Measurements from ENCODE around the gene NDST1. TPM values are rescaled to one million over a fixed set of nuclear protein-coding genes. Genes with fewer than 3 reads are reported as not detected.

The NDST1 gene
- total RNA-seq, 1 experiment from 2014 or later, result 69.9 TPM

DNA sequence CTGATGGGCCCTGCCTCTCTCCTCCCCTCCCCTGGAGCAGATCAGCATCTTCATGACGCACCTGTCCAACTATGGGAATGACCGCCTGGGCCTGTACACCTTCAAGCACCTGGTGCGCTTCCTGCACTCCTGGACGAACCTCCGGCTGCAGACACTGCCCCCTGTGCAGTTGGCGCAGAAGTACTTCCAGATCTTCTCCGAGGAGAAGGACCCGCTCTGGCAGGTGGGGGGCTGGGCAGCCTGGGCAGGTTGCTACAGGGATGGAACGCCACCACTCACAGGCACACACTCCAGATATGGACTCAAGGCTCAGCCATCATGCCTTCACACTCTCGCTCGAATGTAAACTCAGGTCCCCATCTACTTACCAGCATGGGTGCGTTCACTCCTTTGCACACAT lies 32.1 kb downstream of the NDST1 start (continued):
- TF ChIP-seq, protein P1, sequence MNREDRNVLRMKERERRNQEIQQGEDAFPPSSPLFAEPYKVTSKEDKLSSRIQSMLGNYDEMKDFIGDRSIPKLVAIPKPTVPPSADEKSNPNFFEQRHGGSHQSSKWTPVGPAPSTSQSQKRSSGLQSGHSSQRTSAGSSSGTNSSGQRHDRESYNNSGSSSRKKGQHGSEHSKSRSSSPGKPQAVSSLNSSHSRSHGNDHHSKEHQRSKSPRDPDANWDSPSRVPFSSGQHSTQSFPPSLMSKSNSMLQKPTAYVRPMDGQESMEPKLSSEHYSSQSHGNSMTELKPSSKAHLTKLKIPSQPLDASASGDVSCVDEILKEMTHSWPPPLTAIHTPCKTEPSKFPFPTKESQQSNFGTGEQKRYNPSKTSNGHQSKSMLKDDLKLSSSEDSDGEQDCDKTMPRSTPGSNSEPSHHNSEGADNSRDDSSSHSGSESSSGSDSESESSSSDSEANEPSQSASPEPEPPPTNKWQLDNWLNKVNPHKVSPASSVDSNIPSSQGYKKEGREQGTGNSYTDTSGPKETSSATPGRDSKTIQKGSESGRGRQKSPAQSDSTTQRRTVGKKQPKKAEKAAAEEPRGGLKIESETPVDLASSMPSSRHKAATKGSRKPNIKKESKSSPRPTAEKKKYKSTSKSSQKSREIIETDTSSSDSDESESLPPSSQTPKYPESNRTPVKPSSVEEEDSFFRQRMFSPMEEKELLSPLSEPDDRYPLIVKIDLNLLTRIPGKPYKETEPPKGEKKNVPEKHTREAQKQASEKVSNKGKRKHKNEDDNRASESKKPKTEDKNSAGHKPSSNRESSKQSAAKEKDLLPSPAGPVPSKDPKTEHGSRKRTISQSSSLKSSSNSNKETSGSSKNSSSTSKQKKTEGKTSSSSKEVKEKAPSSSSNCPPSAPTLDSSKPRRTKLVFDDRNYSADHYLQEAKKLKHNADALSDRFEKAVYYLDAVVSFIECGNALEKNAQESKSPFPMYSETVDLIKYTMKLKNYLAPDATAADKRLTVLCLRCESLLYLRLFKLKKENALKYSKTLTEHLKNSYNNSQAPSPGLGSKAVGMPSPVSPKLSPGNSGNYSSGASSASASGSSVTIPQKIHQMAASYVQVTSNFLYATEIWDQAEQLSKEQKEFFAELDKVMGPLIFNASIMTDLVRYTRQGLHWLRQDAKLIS (CRISPR knock-in tag; IDR thresholded peaks at IDR 0.05; ENCODE audit: borderline replicate concordance), result no peak
- TF ChIP-seq ZNF396 (CRISPR knock-in tag; IDR thresholded peaks at IDR 0.05; ENCODE audit: borderline replicate concordance), result no peak

DNA sequence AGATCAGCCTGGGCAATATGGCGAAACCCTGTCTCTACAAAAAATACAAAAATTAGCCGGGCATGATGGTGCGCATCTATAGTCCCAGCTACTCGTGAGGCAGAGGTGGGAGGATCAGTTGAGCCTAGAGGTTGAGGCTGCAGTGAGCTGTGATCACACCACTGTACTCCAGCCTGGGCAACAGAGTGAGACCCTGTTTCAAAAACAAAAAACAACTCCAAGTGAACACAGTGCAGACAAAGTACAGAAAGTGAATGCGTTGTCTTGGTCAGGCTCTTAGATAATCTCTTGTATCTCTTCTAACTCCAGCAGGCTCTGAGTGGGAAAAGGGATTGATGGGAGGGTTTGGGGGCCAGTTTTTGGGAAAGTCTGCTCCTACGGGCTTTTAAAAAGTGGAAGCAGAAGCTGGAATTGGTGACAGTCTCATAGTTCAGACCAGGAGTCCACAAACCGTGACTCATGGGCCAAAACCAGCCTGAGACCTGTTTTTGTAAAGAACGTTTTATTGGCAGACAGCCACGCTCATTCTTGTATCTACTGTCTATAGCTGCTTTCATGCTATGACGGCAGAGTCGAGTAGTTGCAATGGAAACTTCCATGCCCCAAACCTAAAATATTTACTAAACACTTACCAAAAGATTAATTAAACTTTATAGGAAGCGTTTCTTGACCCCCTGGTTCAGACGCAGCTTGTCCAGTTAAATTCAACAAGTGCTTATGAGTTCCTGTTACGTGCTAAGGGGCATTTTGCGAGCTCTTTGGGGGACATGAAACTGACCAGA lies 32.9 kb downstream of the NDST1 start:
- CTCF ChIA-PET, result interaction anchor here (1.2 to 1.5 kb wide), 2 partner anchors 16 to 84 kb away, joined by 3 read pairs; no protein-coding TSS in a partner anchor
- TF ChIP-seq, protein P2, sequence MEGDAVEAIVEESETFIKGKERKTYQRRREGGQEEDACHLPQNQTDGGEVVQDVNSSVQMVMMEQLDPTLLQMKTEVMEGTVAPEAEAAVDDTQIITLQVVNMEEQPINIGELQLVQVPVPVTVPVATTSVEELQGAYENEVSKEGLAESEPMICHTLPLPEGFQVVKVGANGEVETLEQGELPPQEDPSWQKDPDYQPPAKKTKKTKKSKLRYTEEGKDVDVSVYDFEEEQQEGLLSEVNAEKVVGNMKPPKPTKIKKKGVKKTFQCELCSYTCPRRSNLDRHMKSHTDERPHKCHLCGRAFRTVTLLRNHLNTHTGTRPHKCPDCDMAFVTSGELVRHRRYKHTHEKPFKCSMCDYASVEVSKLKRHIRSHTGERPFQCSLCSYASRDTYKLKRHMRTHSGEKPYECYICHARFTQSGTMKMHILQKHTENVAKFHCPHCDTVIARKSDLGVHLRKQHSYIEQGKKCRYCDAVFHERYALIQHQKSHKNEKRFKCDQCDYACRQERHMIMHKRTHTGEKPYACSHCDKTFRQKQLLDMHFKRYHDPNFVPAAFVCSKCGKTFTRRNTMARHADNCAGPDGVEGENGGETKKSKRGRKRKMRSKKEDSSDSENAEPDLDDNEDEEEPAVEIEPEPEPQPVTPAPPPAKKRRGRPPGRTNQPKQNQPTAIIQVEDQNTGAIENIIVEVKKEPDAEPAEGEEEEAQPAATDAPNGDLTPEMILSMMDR (IDR thresholded peaks at IDR 0.05), result no peak
- TF ChIP-seq ZBTB21 (CRISPR knock-in tag; IDR thresholded peaks at IDR 0.05; ENCODE audit: borderline replicate concordance) (no peak), CBFB (CRISPR knock-in tag; IDR thresholded peaks at IDR 0.05; ENCODE audit: low read depth) (no peak), EMX1 (CRISPR knock-in tag; IDR thresholded peaks at IDR 0.05) (no peak), ZNF232 (CRISPR knock-in tag; IDR thresholded peaks at IDR 0.05) (no peak), ZNF416 (CRISPR knock-in tag; IDR thresholded peaks at IDR 0.05) (no peak), KAT7 (CRISPR knock-in tag; IDR thresholded peaks at IDR 0.05; ENCODE audit: borderline replicate concordance) (no peak), FOXK1 (CRISPR knock-in tag; IDR thresholded peaks at IDR 0.05) (no peak), NFYB (CRISPR knock-in tag; conservative IDR thresholded peaks at IDR 0.05; ENCODE audit: low read depth) (no peak), CREM (CRISPR knock-in tag; IDR thresholded peaks at IDR 0.05) (no peak), MYBL2 (CRISPR knock-in tag; IDR thresholded peaks at IDR 0.05) (no peak), HMGA2 (CRISPR knock-in tag; IDR thresholded peaks at IDR 0.05) (no peak)
- TF ChIP-seq, protein P3, sequence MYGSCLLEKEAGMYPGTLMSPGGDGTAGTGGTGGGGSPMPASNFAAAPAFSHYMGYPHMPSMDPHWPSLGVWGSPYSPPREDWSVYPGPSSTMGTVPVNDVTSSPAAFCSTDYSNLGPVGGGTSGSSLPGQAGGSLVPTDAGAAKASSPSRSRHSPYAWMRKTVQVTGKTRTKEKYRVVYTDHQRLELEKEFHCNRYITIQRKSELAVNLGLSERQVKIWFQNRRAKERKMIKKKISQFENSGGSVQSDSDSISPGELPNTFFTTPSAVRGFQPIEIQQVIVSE (CRISPR knock-in tag; IDR thresholded peaks at IDR 0.05; ENCODE audit: borderline replicate concordance), result no peak
- TF ChIP-seq, protein P4, sequence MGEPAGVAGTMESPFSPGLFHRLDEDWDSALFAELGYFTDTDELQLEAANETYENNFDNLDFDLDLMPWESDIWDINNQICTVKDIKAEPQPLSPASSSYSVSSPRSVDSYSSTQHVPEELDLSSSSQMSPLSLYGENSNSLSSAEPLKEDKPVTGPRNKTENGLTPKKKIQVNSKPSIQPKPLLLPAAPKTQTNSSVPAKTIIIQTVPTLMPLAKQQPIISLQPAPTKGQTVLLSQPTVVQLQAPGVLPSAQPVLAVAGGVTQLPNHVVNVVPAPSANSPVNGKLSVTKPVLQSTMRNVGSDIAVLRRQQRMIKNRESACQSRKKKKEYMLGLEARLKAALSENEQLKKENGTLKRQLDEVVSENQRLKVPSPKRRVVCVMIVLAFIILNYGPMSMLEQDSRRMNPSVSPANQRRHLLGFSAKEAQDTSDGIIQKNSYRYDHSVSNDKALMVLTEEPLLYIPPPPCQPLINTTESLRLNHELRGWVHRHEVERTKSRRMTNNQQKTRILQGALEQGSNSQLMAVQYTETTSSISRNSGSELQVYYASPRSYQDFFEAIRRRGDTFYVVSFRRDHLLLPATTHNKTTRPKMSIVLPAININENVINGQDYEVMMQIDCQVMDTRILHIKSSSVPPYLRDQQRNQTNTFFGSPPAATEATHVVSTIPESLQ (CRISPR knock-in tag; IDR thresholded peaks at IDR 0.05), result no peak
- TF ChIP-seq, protein P5, sequence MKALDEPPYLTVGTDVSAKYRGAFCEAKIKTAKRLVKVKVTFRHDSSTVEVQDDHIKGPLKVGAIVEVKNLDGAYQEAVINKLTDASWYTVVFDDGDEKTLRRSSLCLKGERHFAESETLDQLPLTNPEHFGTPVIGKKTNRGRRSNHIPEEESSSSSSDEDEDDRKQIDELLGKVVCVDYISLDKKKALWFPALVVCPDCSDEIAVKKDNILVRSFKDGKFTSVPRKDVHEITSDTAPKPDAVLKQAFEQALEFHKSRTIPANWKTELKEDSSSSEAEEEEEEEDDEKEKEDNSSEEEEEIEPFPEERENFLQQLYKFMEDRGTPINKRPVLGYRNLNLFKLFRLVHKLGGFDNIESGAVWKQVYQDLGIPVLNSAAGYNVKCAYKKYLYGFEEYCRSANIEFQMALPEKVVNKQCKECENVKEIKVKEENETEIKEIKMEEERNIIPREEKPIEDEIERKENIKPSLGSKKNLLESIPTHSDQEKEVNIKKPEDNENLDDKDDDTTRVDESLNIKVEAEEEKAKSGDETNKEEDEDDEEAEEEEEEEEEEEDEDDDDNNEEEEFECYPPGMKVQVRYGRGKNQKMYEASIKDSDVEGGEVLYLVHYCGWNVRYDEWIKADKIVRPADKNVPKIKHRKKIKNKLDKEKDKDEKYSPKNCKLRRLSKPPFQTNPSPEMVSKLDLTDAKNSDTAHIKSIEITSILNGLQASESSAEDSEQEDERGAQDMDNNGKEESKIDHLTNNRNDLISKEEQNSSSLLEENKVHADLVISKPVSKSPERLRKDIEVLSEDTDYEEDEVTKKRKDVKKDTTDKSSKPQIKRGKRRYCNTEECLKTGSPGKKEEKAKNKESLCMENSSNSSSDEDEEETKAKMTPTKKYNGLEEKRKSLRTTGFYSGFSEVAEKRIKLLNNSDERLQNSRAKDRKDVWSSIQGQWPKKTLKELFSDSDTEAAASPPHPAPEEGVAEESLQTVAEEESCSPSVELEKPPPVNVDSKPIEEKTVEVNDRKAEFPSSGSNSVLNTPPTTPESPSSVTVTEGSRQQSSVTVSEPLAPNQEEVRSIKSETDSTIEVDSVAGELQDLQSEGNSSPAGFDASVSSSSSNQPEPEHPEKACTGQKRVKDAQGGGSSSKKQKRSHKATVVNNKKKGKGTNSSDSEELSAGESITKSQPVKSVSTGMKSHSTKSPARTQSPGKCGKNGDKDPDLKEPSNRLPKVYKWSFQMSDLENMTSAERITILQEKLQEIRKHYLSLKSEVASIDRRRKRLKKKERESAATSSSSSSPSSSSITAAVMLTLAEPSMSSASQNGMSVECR (CRISPR knock-in tag; IDR thresholded peaks at IDR 0.05; ENCODE audit: borderline replicate concordance), result no peak
- TF ChIP-seq, protein P6, sequence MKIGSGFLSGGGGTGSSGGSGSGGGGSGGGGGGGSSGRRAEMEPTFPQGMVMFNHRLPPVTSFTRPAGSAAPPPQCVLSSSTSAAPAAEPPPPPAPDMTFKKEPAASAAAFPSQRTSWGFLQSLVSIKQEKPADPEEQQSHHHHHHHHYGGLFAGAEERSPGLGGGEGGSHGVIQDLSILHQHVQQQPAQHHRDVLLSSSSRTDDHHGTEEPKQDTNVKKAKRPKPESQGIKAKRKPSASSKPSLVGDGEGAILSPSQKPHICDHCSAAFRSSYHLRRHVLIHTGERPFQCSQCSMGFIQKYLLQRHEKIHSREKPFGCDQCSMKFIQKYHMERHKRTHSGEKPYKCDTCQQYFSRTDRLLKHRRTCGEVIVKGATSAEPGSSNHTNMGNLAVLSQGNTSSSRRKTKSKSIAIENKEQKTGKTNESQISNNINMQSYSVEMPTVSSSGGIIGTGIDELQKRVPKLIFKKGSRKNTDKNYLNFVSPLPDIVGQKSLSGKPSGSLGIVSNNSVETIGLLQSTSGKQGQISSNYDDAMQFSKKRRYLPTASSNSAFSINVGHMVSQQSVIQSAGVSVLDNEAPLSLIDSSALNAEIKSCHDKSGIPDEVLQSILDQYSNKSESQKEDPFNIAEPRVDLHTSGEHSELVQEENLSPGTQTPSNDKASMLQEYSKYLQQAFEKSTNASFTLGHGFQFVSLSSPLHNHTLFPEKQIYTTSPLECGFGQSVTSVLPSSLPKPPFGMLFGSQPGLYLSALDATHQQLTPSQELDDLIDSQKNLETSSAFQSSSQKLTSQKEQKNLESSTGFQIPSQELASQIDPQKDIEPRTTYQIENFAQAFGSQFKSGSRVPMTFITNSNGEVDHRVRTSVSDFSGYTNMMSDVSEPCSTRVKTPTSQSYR (CRISPR knock-in tag; IDR thresholded peaks at IDR 0.05), result no peak
- TF ChIP-seq, protein P7, sequence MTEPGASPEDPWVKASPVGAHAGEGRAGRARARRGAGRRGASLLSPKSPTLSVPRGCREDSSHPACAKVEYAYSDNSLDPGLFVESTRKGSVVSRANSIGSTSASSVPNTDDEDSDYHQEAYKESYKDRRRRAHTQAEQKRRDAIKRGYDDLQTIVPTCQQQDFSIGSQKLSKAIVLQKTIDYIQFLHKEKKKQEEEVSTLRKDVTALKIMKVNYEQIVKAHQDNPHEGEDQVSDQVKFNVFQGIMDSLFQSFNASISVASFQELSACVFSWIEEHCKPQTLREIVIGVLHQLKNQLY (CRISPR knock-in tag; IDR thresholded peaks at IDR 0.05), result no peak
- ATAC-seq, result no peak
- H3K9me3 Mint-ChIP-seq, result peaks cover 11% of the 10 kb centered on the region
- no peak overlapping the region for H3K4me3 Mint-ChIP-seq
- no peaks in the 10 kb centered on the region for H3K27me3 Mint-ChIP-seq (ENCODE audit: low read depth)
- POLR2A ChIA-PET, result no interaction called here
- H3K27ac Mint-ChIP-seq, result no peak overlapping the region
- peaks cover 63% of the 10 kb centered on the region for H3K36me3 Mint-ChIP-seq
- no peak for DNase-seq (ENCODE audit: low spot score)
- H3K4me1 Mint-ChIP-seq, result peaks cover 5% of the 10 kb centered on the region
